Epithelial cell of prostate (primary cell): Measurements from ENCODE around the gene MAFF.
"Not testable (repeated sequence)": the region's sequence is repeated elsewhere in the genome, so short reads cannot be mapped to it uniquely, and the experiment has no call there.

Experiments
- DNase-seq: peaks from one replicate; pipeline ENCODE4 v3.0.0-alpha.2; 2011; ENCODE audit warnings: low read depth, low spot score
- H3K27ac ChIP-seq: fragments of 450-650 bp; 2 replicates; pipeline ENCODE4 v1.5.1; 2017; ENCODE audit warnings: mild to moderate bottlenecking

Gene MAFF

GRCh38 chr22:38220653-38221386, 19.0 kb downstream of the MAFF start:
- H3K27ac ChIP-seq: peak overlapping the region; percentile 85
- DNase-seq: no peak

DNA sequence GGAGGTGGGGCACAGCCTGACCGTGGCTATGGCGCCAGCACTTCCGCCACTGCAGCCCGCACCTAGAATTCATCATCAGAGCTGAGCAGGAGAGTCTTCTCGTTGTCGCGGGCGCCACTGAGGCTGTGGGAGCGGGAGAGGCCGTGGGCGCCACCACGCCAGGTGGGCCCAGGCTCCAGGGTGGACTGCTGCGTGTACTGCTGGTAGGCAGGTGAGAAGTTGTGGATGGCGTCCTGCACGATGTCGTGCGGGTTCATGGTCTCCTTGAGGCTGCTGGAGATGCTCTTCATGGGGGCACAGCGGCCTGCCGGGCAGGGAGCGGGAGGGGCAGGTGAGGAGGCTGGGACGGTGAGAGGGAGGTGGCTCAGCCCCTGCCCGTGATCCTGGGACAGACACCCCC, 19.6 kb downstream of the MAFF start:
- H3K27ac ChIP-seq: peak overlapping the region; percentile 72
- DNase-seq: no peak

DNA sequence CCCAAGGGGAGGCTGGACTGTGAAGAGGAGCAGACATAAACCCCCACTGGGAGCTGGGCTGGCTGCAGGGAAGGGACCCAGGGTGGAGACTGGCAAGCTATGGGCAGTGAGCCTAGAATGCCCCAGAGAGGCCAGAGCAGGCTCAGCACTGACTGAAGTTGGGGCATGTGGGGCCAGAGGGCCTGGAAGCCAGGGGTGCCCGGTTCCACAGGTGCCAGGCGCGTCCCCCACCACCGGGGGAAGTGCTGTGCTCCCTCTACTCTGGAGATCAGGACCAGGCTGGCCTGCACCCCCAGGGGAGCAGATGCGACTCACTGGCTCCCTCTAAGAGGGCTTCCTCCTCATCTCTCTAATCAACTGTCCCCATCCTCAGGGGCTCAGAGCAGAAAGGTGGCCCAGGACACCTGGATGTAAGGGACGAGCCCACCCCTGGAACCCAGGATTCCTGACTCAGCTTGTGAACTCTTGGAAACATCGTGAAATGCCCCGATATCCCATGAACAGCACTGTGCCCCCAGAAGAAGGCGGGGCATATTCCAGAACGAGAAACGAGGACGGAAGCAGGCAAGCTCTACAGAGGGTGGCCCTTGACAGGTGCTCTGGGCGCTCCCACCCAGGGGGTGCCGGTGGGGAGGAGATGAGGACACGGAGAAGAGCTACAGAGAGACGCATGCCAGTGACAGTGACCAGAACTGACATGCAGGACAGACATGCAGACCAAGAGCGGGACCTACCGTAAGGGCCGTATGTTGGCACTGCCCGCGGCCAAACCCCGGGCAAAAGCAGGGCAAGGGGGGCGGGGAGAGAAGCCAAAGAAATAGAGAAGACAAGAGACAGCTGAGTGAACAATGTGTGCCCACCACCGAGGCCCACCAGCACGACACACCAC, 20.4 kb downstream of the MAFF start:
- peak overlapping the region; percentile 72 for H3K27ac ChIP-seq
- DNase-seq: no peak

- DNase-seq: no peak
- H3K27ac ChIP-seq: peak overlapping the region; percentile 72
Measured at GRCh38 chr22:38222797-38223119, 21.0 kb downstream of the MAFF start.

DNA sequence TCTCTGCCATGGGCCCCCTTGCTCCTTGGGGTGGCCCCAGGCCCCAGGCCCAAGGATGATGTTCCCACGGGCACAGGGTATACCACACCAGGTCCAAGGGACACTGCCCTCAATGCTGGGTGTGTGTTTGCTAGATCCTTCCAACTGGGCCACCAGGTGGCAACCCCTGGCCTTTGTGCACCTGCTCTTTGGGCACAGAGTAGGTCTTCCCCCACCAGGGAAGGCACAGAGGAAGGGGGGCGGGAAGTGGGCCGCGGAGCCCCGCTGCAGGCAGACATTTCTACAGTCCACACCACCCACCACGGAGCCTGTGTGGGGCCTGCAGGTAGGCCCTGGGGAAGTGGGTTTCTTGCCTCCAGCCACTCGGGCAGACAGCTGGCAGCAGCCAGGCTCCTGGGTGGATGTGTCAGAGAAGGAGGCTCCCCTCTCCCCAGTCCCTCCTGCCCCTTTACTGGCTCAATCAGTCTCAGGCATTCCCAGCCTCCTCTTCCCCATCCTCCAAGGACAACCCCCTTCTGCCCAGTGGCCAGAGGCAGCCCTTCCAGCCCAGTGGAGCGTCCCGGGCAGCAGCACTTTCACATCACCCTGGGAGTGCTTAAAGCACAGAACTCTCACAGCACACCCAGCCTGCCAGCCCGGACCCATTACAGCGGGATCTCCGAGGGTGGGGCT, 21.6 kb downstream of the MAFF start:
- H3K27ac ChIP-seq: peak overlapping the region; percentile 72
- no peak for DNase-seq

DNA sequence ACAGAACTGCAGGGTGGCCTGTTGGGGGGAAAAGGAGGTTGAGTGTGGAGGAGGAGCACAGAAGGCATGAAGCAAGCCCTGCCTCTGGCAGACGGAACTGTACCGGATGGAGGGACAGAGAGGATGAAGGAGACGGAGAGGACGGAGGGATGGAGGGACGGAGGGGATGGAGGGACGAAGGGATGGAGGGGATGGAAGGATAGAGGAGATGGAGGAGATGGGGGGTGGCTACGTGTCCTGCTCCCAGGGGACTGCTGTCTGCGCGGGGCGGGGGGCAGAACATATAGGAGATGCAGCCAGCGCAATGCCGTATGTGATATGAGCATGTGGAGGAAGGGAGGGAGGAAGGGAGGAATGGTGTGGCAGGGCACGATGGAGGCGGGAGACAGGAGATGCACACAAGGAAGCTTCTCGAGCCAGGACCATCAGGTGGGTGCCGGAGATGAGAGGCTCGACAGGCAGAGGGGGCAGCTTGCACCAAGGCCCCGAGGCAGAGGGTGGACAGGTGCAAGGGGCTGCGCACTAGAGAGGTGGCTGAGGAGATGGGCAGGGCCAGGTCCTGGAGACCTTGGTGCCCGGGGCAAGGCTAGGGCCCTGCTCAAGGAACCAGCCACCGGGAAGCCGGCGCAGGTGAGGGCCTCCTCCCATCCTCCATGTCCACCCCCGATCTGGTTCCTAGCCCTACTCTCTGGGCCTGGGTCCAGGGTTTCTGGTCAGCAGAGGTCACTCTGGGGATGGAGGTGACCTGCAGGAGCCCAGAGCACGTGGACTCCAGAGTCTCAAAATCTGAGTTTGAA, 25.3 kb downstream of the MAFF start:
- no peak overlapping the region for H3K27ac ChIP-seq
- DNase-seq: no peak

GRCh38 chr22:38228326-38228872, 26.6 kb downstream of the MAFF start:
- H3K27ac ChIP-seq: peak overlapping the region; percentile 99
- no peak for DNase-seq

DNA sequence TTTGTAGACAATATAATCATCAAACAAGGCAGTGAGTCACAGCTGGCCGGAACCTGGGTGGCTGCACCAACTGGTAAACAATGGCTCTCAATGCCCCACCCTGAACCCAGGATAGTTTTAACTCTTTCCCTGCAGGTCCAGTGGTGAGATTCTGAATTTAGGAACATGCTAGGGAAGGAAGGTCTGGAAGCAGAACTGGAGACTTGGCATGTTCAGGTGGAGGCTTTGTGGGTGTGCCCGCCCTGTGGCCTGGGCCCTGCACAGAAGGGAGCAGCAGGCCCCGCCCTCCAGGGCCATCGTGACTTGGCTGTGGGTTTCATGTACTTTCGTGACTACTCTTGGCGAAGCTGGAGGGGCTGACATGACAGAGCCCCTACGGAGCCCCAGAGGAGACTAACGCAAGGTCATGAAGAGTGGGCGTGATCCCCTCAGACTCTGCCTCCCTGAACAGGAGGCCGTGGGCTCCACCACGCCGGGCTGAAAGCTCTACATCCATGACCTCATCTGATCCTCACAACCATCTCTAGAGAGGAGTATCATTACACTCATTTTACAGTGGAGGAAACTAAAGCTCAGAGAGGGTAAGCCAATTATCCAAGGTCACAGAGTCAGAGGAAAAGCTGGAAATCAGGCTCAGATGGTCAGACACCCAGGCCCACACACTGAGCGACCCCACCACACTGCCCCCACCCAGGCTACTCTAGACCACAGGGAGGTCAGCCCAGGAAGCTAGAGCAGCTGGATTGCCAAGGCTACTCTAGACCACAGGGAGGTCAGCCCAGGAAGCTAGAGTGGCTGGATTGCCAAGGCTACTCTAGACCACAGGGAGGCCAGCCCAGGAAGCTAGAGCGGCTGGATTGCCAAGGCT, 27.3 kb downstream of the MAFF start:
- peak overlapping the region; percentile 99 for H3K27ac ChIP-seq
- no peak for DNase-seq

DNA sequence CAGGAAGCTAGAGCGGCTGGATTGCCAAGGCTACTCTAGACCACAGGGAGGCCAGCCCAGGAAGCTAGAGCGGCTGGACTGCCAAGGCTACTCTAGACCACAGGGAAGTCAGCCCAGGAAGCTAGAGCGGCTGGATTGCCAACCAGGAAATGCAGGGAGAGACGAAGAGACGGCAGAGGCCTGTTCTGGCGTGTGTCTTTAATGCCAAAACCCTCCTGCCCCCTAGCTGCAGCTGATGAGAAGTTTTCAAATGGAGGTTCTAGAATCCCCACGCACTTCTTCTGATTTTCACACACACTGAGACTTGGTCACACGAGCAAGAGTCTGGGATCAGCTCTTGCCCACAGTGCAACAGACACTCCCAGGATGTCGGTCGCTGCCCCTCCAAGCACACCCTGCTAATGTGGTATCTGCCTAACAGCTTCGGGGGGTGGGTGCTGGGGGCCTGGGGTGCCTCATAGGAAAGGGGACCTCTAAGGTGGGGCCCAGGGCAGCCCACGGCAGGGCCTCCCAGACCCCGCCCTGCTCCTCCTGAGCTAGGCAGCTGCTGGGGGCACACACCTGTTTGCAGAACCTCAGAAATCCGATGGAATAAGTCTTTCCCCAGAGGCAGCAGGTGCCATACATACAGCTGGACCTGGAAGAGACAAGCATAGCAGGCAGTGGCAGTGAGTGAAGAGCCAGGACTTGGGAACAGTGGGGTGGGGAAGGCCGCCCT, 28.5 kb downstream of the MAFF start:
- peak; percentile 59 for DNase-seq
- peak overlapping the region; percentile 62 for H3K27ac ChIP-seq

GRCh38 chr22:38230916-38231315, 29.1 kb downstream of the MAFF start:
- no peak for DNase-seq
- H3K27ac ChIP-seq: peak overlapping the region; percentile 62

DNA sequence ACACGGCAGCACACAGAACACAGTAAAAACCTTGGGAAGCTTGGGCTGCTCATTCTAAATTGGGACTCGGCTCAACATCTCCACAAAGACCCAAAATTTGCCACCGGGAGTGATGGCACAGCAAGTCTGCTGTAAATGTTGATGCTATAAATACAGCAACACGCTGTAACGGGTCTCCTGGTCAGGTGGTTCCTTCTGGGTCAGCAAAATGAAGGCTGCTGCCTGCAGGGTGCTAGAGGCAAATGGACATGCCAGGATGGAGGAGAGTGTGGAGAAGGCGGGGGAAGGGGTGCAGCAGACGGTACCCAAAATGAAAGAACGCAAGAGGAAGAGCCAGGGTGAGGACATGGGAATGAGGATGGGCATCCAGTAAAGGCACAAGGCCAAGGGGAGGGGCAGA, 30.4 kb downstream of the MAFF start:
- DNase-seq: no peak

DNA sequence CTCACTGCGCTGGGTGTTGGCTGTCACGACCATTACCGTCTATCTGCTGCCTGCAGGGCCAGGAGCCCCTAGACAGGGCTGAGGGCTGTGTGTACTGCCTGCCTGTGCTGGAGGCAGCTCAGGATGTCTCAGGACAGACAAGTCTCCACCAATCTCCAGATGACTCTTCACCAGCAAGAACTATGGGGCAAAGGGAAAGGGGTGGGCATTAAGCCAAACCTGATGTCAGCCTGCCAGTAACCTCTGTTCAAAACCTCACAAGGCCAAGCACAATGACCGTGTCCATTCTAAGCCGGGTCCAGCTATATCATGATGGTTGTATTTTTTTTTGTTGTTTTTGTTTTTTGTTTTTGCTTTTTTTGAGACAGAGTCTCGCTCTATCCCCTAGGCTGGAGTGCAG, 31.6 kb downstream of the MAFF start:
- DNase-seq: no peak
- no peak overlapping the region for H3K27ac ChIP-seq

More for the DNA sequence above, 30.4 kb downstream of the MAFF start:
- no peak overlapping the region for H3K27ac ChIP-seq

DNA sequence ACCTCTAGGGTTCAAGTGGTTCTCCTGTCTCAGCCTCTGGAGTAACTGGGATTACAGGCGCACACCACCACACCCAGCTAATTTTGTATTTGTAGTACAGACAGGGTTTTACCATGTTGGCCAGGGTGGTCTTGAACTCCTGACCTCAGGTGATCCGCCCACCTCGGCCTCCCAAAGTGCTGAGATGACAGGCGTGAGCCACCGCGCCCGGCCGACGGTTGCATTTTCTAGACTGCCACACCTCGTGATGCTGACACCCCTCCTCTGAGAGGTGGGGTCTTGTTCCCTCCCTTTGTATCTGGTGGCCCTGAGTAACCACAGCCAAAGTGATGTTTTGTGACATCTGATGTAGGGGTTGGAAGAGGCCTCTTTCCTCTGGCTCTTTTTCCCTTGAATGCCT, 32.1 kb downstream of the MAFF start:
- DNase-seq, H3K27ac ChIP-seq: not testable (repeated sequence)

- no peak overlapping the region for H3K27ac ChIP-seq
- no peak for DNase-seq
Measured at GRCh38 chr22:38235240-38235850, 33.6 kb downstream of the MAFF start.

GRCh38 chr22:38236786-38237185, 35.0 kb downstream of the MAFF start:
- H3K27ac ChIP-seq: peak overlapping the region; percentile 28

DNA sequence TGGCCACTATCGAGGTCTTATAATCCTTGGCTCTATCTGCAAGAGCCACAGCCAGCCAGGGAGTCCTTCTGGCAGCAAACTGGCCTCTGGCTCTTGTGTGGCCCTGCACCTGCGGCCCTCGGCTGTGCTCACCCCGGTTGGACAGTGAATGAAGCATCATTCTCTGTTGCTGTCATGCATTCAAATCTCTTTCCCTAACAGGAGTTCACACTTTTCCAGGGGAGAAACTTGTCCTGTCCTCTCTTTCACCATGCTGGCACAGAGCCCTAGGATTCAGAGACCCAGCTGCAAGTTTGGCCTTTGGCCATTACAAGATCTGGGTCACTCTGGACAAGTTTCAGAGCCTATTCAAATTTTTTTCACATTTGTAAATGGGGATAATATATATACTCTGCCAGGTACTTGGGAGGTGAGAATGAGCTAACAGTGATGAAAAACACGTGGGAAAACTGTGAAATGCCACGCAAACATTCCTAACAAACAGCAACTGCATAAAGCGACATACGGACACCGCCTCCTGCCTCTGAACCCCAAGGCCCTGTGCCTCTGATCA, 36.8 kb downstream of the MAFF start:
- no peak for DNase-seq
- H3K27ac ChIP-seq: peak overlapping the region; percentile 98

More at GRCh38 chr22:38236786-38237185, 35.0 kb downstream of the MAFF start:
- DNase-seq: no peak

GRCh38 chr22:38239101-38239761, 37.4 kb downstream of the MAFF start:
- peak overlapping the region; percentile 98 for H3K27ac ChIP-seq
- DNase-seq: peak; percentile 64
